SK-N-SH (cell line): ENCODE results near the gene MAPKAP1. TPM values are rescaled to one million over a fixed set of nuclear protein-coding genes. Genes with fewer than 3 reads are reported as not detected.
A peak's percentile ranks its signal among the peaks of the same experiment; 100 is the strongest.

Experiments
- CTCF ChIA-PET: fragments of 300-600, 350-600 bp; formaldehyde crosslinking; extraction: SDS; loops from one replicate; lab custom pipeline; 2021; lab: Yijun Ruan, JAX
- POLR2A ChIA-PET: fragments of 350-600 bp; sonication (Branson Sonifier 250); formaldehyde crosslinking; extraction: SDS; loops from one replicate; lab custom pipeline; 2020; ENCODE audit warnings: antibody characterized with exemption, inconsistent platforms; lab: Yijun Ruan, JAX
- DNase-seq: peaks from one replicate; pipeline ENCODE4 v3.0.0; 2012
- H2AFZ ChIP-seq: fragments of 200-600 bp; sonication (generic); 2 replicates; pipeline ENCODE4 v1.8.1; 2016; ENCODE audit warnings: antibody characterized with exemption, mild to moderate bottlenecking, low read depth
- H3F3A ChIP-seq: fragments of 200-600 bp; sonication (generic); replicated peaks from 2 replicates; pipeline ENCODE3; 2016; ENCODE audit warnings: antibody characterized with exemption, mild to moderate bottlenecking; ENCODE audit not compliant: insufficient read depth
- H3K27ac ChIP-seq, 2 experiments: fragments of 200-500 bp in 1 of 2; fragments of 200-600 bp in 1 of 2; sonication (Bioruptor generic) in 1 of 2; sonication (generic), shearing (Covaris generic) in 1 of 2; 2 replicates each; pipeline versions ENCODE4 v1.5.1 to v1.6.1; 2014 to 2016; ENCODE audit warnings: low read depth in 2 of 2, inconsistent platforms in 1 of 2, low read length in 1 of 2, mild to moderate bottlenecking in 1 of 2, mixed read lengths in 1 of 2
- H3K27me3 ChIP-seq: fragments of 200-600 bp; sonication (generic), shearing (Covaris generic); 2 replicates; pipeline ENCODE4 v1.6.1; 2016; ENCODE audit warnings: mixed run types; ENCODE audit not compliant: insufficient read depth
- H3K36me3 ChIP-seq, 2 experiments: fragments of 200-500 bp in 1 of 2; fragments of 200-600 bp in 1 of 2; sonication (Bioruptor generic) in 1 of 2; sonication (generic) in 1 of 2; replicated peaks in 1 of 2; 2 replicates each; pipeline versions ENCODE3 to v1.5.1; 2014 to 2016; ENCODE audit warnings: low read length in 1 of 2, mild to moderate bottlenecking in 1 of 2; ENCODE audit not compliant: insufficient read depth in 2 of 2, control insufficient read depth in 1 of 2
- H3K4me1 ChIP-seq, 2 experiments: fragments of 200-500 bp in 1 of 2; fragments of 200-600 bp in 1 of 2; sonication (Bioruptor generic) in 1 of 2; sonication (generic), shearing (Covaris generic) in 1 of 2; 2 replicates each; pipeline versions ENCODE4 v1.5.1 to v1.6.1; 2014 to 2016; ENCODE audit warnings: low read depth in 1 of 2, low read length in 1 of 2, mixed run types in 1 of 2; ENCODE audit not compliant: insufficient read depth in 2 of 2, control insufficient read depth in 1 of 2
- H3K4me2 ChIP-seq: fragments of 200-600 bp; sonication (generic), shearing (Covaris generic); 2 replicates; pipeline ENCODE4 v1.6.1; 2017; ENCODE audit warnings: mixed run types
- H3K4me3 ChIP-seq, 2 experiments: fragments of 200-500 bp in 1 of 2; fragments of 200-600 bp in 1 of 2; sonication (Bioruptor generic) in 1 of 2; sonication (generic), shearing (Covaris generic) in 1 of 2; 2 replicates each; pipeline versions ENCODE4 v1.5.1 to v1.8.1; 2014 to 2016; ENCODE audit warnings: low read depth in 2 of 2, inconsistent platforms in 1 of 2, low read length in 1 of 2, mild to moderate bottlenecking in 1 of 2, mixed read lengths in 1 of 2, moderate library complexity in 1 of 2
- H3K79me2 ChIP-seq: fragments of 200-600 bp; sonication (generic); 2 replicates; pipeline ENCODE4 v1.8.1; 2017; ENCODE audit warnings: mild to moderate bottlenecking; ENCODE audit not compliant: insufficient read depth
- H3K9ac ChIP-seq: fragments of 200-600 bp; sonication (generic); 2 replicates; pipeline ENCODE4 v1.6.1; 2017; ENCODE audit warnings: mixed run types
- H3K9me2 ChIP-seq: fragments of 200-600 bp; sonication (generic); 2 replicates; pipeline ENCODE4 v1.6.1; 2017; ENCODE audit warnings: mixed run types
- H3K9me3 ChIP-seq: fragments of 200-600 bp; sonication (generic); 2 replicates; pipeline ENCODE4 v1.6.1; 2017; ENCODE audit warnings: mixed run types, mild to moderate bottlenecking, moderate library complexity
- H4K20me1 ChIP-seq: fragments of 200-600 bp; sonication (generic); 2 replicates; pipeline ENCODE4 v1.6.1; 2017; ENCODE audit warnings: mild to moderate bottlenecking, mixed run types; ENCODE audit not compliant: insufficient read depth
- EP300 ChIP-seq, 2 experiments: IDR thresholded peaks; 2 replicates each; pipeline versions ENCODE4 v1.4.0 to v1.6.1; 2012; ENCODE audit warnings: borderline replicate concordance in 1 of 2, low read depth in 1 of 2, low read length in 1 of 2
- FOXJ3 ChIP-seq: sonication (generic); formaldehyde crosslinking; IDR thresholded peaks from 2 replicates; pipeline ENCODE4 v1.5.1; 2020; ENCODE audit warnings: mild to moderate bottlenecking, missing genetic modification reagents
- MAX ChIP-seq: IDR thresholded peaks from 2 replicates; pipeline ENCODE4 v1.4.0; 2012; ENCODE audit warnings: low read depth
- MXI1 ChIP-seq: IDR thresholded peaks from 2 replicates; pipeline ENCODE4 v1.6.1; 2012; ENCODE audit warnings: mild to moderate bottlenecking, low read depth, low read length, improper control_type of control experiment
- SMC3 ChIP-seq: IDR thresholded peaks from 2 replicates; pipeline ENCODE4 v1.6.1; 2012; ENCODE audit warnings: low read depth, low read length, improper control_type of control experiment
- TEAD4 ChIP-seq: IDR thresholded peaks from 2 replicates; pipeline ENCODE4 v1.4.0; 2012; ENCODE audit warnings: mild to moderate bottlenecking, borderline replicate concordance; ENCODE audit not compliant: insufficient read depth
- YY1 ChIP-seq: IDR thresholded peaks from 2 replicates; pipeline ENCODE4 v1.4.0; 2012; ENCODE audit warnings: low read depth, mild to moderate bottlenecking
- ZBTB33 ChIP-seq: IDR thresholded peaks from 2 replicates; pipeline ENCODE4 v1.4.0; 2012; ENCODE audit warnings: low read depth, borderline replicate concordance
- WGBS: methylation state at CpG from one replicate; pipeline ENCODE4 v1.1.6; 2017; ENCODE audit warnings: low lambda C conversion rate; 5-methylcytosine and 5-hydroxymethylcytosine counted together
- polyA plus RNA-seq, 3 experiments: library from polyadenylated mRNA; depleted of rRNA; stranded (reverse); fragments of >200 nt; gene quantifications; 2 replicates each; pipeline ENCODE4 v1.2.3, GENCODE V29; 2012
- TF ChIP-seq, protein P1 (sequence below): IDR thresholded peaks from 2 replicates; pipeline ENCODE4 v1.4.0; 2012; ENCODE audit warnings: low read depth, borderline replicate concordance
- TF ChIP-seq, protein P2 (sequence below): fragments of 150-350 bp; IDR thresholded peaks from 2 replicates; pipeline ENCODE4 v1.6.1; 2016; ENCODE audit warnings: mild to moderate bottlenecking, low read depth, low read length

Gene MAPKAP1
- polyA plus RNA-seq, 1 of the 3 experiments (the other 2 are of a cell fraction): 117 TPM

DNA sequence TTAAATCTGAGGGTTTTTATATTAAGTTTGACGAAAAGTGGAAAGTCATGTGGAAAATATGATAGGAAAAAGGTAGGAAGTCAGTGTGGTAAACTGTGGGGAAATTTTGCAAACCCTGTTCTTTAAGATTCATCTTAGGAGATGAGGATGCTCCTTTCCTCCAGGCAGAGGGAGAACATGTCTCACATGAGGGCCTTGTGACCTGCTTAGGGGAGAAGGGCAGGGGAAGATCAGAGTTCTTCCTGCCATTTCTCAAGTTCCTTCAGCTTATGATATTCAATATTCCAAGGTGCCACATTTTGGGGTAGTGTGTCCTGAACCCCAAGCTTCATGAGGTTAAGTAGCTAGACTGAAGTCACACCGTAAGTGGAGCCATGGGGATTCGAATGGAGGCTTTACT, 53.7 kb downstream of the MAPKAP1 start:
- peaks cover 62% of the 10 kb centered on the region for H3F3A ChIP-seq
- H3K9me3 ChIP-seq: no peaks in the 10 kb centered on the region
- peaks cover 3 to 56% of the 10 kb centered on the region in 2 experiments for H3K4me1 ChIP-seq
- no peak for DNase-seq
- CTCF ChIA-PET: no interaction called here
- no peaks in the 10 kb centered on the region for H4K20me1 ChIP-seq
- no peaks in the 10 kb centered on the region for H3K27me3 ChIP-seq
- no peak overlapping the region for H2AFZ ChIP-seq
- peaks cover 73% of the 10 kb centered on the region for H3K79me2 ChIP-seq
- TF ChIP-seq TEAD4 (no peak), EP300 (IDR thresholded peaks at IDR 0.05; ENCODE audit: borderline replicate concordance in 1 of 2, low read depth in 1 of 2, low read length in 1 of 2) (no peak), MXI1 (no peak), ZBTB33 (no peak)
- TF ChIP-seq, protein P1, sequence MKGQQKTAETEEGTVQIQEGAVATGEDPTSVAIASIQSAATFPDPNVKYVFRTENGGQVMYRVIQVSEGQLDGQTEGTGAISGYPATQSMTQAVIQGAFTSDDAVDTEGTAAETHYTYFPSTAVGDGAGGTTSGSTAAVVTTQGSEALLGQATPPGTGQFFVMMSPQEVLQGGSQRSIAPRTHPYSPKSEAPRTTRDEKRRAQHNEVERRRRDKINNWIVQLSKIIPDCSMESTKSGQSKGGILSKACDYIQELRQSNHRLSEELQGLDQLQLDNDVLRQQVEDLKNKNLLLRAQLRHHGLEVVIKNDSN: no peak
- TF ChIP-seq, protein P2, sequence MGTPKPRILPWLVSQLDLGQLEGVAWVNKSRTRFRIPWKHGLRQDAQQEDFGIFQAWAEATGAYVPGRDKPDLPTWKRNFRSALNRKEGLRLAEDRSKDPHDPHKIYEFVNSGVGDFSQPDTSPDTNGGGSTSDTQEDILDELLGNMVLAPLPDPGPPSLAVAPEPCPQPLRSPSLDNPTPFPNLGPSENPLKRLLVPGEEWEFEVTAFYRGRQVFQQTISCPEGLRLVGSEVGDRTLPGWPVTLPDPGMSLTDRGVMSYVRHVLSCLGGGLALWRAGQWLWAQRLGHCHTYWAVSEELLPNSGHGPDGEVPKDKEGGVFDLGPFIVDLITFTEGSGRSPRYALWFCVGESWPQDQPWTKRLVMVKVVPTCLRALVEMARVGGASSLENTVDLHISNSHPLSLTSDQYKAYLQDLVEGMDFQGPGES: no peak
- no peaks in the 10 kb centered on the region for H3K9me2 ChIP-seq
- H3K36me3 ChIP-seq: peaks cover 3 to 4% of the 10 kb centered on the region in 2 experiments
- POLR2A ChIA-PET: no interaction called here
- H3K4me3 ChIP-seq: no peak overlapping the region
- peak overlapping the region in 1 of 2 experiments; percentile 94; a peak in 1 of 4 replicates for H3K27ac ChIP-seq
- H3K9ac ChIP-seq: no peak overlapping the region
- no peak overlapping the region for H3K4me2 ChIP-seq
- 95% methylated on average over 3 of the region's 3 CpGs for WGBS

- no peak overlapping the region for H3K9ac ChIP-seq
- ChIA-PET POLR2A (no interaction called here), CTCF (interaction anchor here (1.1 to 1.6 kb wide), 2 partner anchors 11 to 94 kb away, joined by 3 to 4 read pairs; no protein-coding TSS in a partner anchor)
- H3K4me1 ChIP-seq: peaks cover 3 to 61% of the 10 kb centered on the region in 2 experiments
- WGBS: 91% methylated on average over 6 of the region's 6 CpGs
- H3K9me3 ChIP-seq: no peaks in the 10 kb centered on the region
- H3K27ac ChIP-seq: peak overlapping the region in 1 of 2 experiments; percentile 94; a peak in 1 of 4 replicates
- peaks cover 65% of the 10 kb centered on the region for H3F3A ChIP-seq
- H4K20me1 ChIP-seq: no peaks in the 10 kb centered on the region
- no peaks in the 10 kb centered on the region for H3K27me3 ChIP-seq
- no peak for DNase-seq
- peaks cover 73% of the 10 kb centered on the region for H3K79me2 ChIP-seq
- no peak for TF ChIP-seq SMC3
- TF ChIP-seq TEAD4: no peak
- TF ChIP-seq MAX: no peak
- TF ChIP-seq FOXJ3: no peak
- TF ChIP-seq YY1: no peak
- no peak for TF ChIP-seq EP300 (IDR thresholded peaks at IDR 0.05; ENCODE audit: borderline replicate concordance in 1 of 2, low read depth in 1 of 2, low read length in 1 of 2)
- no peak overlapping the region for H3K4me3 ChIP-seq
- H3K36me3 ChIP-seq: peaks cover 3 to 4% of the 10 kb centered on the region in 2 experiments
- no peaks in the 10 kb centered on the region for H3K9me2 ChIP-seq
- no peak overlapping the region for H2AFZ ChIP-seq
- H3K4me2 ChIP-seq: no peak overlapping the region
Observed at GRCh38 chr9:125652759-125653158, 54.2 kb downstream of the MAPKAP1 start.
